ENCODE data around the gene PHYHD1. TPM values are rescaled to one million over a fixed set of nuclear protein-coding genes. Genes with fewer than 3 reads are reported as not detected.
"Not testable (repeated sequence)": the region's sequence is repeated elsewhere in the genome, so short reads cannot be mapped to it uniquely, and the experiment has no call there.

The PHYHD1 gene
- total RNA-seq, 1 donor from 2014 or later, result 3.4 TPM

- H3K36me3 Mint-ChIP-seq (ENCODE audit: low read depth), result no peaks in the 10 kb centered on the region
- no peaks in the 10 kb centered on the region for H3K9me3 Mint-ChIP-seq (ENCODE audit: low read depth)
- no peak for TF ChIP-seq CTCF (IDR thresholded peaks at IDR 0.05)
- H3K4me1 Mint-ChIP-seq (ENCODE audit: low read depth), result no peaks in the 10 kb centered on the region
- H3K4me3 Mint-ChIP-seq (ENCODE audit: unreplicated experiment), result no peak overlapping the region
- DNase-seq (ENCODE audit: low spot score), result no peak
- H3K27ac Mint-ChIP-seq (ENCODE audit: unreplicated experiment), result no peak overlapping the region
- no peaks in the 10 kb centered on the region for H3K27me3 Mint-ChIP-seq (ENCODE audit: low read depth)
Measured at GRCh38 chr9:128937310-128938165, 16.8 kb downstream of the PHYHD1 start.

- H3K4me3 Mint-ChIP-seq (ENCODE audit: unreplicated experiment), result no peak overlapping the region
Measured at GRCh38 chr9:128940271-128940921, 19.6 kb downstream of the PHYHD1 start.

GRCh38 chr9:128940946-128941755 lies 20.4 kb downstream of the PHYHD1 start:
- no peak overlapping the region for H3K27ac Mint-ChIP-seq (ENCODE audit: unreplicated experiment)
- no peak for DNase-seq (ENCODE audit: low spot score)
- H3K27me3 Mint-ChIP-seq (ENCODE audit: low read depth), result no peaks in the 10 kb centered on the region
- H3K4me3 Mint-ChIP-seq (ENCODE audit: unreplicated experiment), result no peak overlapping the region
- H3K4me1 Mint-ChIP-seq (ENCODE audit: low read depth), result peaks cover 8% of the 10 kb centered on the region
- TF ChIP-seq CTCF (IDR thresholded peaks at IDR 0.05), result no peak
- H3K9me3 Mint-ChIP-seq (ENCODE audit: low read depth), result no peaks in the 10 kb centered on the region
- no peaks in the 10 kb centered on the region for H3K36me3 Mint-ChIP-seq (ENCODE audit: low read depth)

More at GRCh38 chr9:128940271-128940921, 19.6 kb downstream of the PHYHD1 start:
- TF ChIP-seq CTCF (IDR thresholded peaks at IDR 0.05), result no peak
- H3K27me3 Mint-ChIP-seq (ENCODE audit: low read depth), result no peaks in the 10 kb centered on the region
- H3K27ac Mint-ChIP-seq (ENCODE audit: unreplicated experiment), result no peak overlapping the region
- H3K4me1 Mint-ChIP-seq (ENCODE audit: low read depth), result peaks cover under 1% of the 10 kb centered on the region
- H3K36me3 Mint-ChIP-seq (ENCODE audit: low read depth), result no peaks in the 10 kb centered on the region
- H3K9me3 Mint-ChIP-seq (ENCODE audit: low read depth), result no peaks in the 10 kb centered on the region
- DNase-seq (ENCODE audit: low spot score), result no peak

GRCh38 chr9:128943832-128944620 lies 23.2 kb downstream of the PHYHD1 start:
- peak; percentile 22 for DNase-seq (ENCODE audit: low spot score)
- H3K27ac Mint-ChIP-seq (ENCODE audit: unreplicated experiment), result no peak overlapping the region
- no peak for TF ChIP-seq CTCF (IDR thresholded peaks at IDR 0.05)
- H3K4me3 Mint-ChIP-seq (ENCODE audit: unreplicated experiment), result no peak overlapping the region
- H3K36me3 Mint-ChIP-seq (ENCODE audit: low read depth), result no peaks in the 10 kb centered on the region
- H3K9me3 Mint-ChIP-seq (ENCODE audit: low read depth), result no peaks in the 10 kb centered on the region
- no peaks in the 10 kb centered on the region for H3K27me3 Mint-ChIP-seq (ENCODE audit: low read depth)
- peaks cover 27% of the 10 kb centered on the region for H3K4me1 Mint-ChIP-seq (ENCODE audit: low read depth)

- not testable (repeated sequence) for H3K36me3 Mint-ChIP-seq (ENCODE audit: low read depth); H3K9me3 Mint-ChIP-seq (ENCODE audit: low read depth); H3K4me3 Mint-ChIP-seq (ENCODE audit: unreplicated experiment); H3K27ac Mint-ChIP-seq (ENCODE audit: unreplicated experiment); H3K27me3 Mint-ChIP-seq (ENCODE audit: low read depth)
- H3K4me1 Mint-ChIP-seq (ENCODE audit: low read depth), result peaks cover 27% of the 10 kb centered on the region
- peak; percentile 12 for DNase-seq (ENCODE audit: low spot score)
Measured at GRCh38 chr9:128944966-128945365, 24.2 kb downstream of the PHYHD1 start.
